ENCODE results near the gene ELMO1. TPM values are rescaled to one million over a fixed set of nuclear protein-coding genes. Genes with fewer than 3 reads are reported as not detected.
A peak's percentile ranks its signal among the peaks of the same experiment; 100 is the strongest.

The ELMO1 gene
- polyA plus RNA-seq, 3 donors, result 11.1 to 11.8 (median 11.4) TPM

DNA sequence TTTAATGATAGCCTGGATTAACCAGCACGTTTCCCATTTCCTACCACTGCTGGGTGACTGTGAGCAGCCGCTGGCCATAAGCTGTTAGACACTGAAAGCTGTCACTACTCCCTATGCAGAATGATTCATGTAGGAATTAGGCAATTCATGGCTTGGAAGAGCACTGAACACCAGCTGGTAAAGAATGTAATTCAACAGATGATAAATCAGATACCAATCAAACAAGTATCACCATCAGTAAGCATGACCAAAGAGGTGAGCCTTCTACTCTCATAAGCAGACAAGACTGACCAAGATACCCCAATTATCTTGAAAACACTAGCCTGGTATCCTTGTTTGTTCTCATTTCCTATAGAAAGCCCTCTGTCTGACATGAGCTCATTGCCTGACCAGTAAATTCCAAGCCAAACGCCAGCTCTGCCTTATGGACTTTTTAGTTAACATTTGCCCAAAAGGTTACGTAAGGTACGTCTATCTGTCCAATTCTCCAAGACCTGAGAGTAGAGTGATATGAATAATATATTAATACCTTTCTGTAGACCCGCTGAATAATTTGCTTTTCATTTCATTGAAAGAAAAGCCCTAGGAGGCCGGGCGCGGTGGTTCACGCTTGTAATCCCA, 127.7 kb downstream of the ELMO1 start:
- DNase-seq, result no peak

DNA sequence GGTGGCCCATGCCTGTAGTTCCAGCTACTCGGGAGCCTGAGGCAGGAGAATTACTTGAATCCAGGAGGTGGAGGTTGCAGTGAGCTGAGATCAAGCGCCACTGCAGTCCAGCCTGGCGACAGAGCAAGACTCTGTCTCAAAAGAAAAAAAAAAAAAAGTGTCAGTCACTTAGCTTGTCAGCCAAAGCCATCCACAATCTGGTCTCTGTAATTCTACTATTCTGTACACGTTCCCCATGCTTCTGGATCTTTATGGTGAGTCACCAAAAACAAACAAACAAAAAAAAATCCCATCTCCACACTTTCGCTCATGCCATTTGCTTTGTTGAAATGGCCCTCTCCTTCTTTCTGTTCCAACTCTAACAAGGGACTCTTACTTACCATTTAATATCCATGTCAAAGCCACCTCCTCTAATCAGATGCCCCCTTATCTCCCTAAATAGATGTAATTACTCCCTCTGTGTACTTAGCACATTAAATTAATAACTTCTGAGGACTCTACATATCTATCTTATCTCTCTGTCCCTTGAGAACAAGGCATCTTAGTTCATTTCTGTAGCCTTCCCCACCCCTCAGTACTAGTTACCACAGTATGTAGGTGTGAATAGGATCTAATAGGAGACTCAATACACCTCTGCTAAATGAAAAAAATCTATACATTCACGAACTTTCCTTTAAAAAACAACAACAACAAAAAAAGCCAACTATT, 128.4 kb downstream of the ELMO1 start:
- DNase-seq, result no peak

DNA sequence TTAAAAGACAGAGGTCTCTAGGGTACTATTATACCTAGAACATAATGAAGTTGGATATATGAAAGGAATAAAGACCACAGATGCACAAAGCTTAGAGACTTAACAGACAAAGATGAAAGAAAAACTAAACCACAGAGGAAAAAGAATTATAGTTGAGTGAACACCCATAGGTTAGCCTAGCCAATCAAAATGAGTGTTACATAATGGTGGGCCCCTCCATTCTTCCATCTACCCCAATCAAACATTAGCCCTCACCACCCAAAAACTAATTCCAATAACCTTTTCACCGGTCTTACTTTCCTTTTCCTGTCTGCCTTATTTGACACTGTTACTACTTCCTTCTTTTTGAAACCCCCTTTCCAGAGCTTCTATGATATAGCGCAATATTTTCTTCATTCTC, 130.1 kb downstream of the ELMO1 start:
- DNase-seq, result no peak

DNA sequence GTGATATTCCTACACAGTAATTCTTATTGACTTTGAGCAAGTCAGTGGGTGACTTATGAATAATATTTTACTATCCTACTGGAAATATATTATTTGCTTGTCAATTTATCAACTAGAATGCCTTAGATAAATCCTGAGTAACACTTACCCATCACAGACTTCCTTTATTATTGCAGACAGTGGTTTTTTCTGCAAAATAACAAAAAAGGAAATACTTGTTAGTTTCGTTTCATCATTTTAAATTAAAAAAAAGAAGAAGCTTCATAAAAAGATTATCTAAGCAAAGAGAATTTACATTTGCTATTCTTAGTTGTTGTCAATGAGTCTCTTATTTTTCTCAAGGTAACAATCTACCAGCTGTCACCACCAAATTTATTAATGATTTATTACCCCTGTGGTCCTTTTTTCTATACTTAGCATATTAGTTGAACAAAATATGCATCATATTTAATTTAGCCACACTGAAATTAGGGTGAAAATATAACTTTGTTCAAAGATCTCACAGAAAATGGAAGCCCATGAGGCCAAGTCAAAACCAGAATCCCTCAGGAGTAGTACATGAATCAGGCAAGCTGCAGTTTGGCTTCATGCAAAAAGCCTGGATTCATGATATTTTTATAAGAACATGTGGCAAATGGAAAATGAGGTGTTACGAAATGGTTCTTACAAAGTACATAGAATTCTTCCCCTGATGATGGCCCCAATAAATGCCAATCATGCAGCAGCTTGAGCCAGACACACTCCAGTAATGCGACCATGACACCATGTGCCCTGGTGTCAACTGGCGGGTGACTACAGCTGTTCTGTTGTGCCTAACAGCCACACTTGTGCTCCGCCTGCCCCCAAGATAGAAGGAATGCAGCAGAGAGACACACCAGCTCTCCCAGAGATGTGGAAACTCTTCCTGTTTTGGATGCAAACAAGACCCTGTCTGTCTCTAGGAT, 132.6 kb downstream of the ELMO1 start:
- no peak for DNase-seq

DNA sequence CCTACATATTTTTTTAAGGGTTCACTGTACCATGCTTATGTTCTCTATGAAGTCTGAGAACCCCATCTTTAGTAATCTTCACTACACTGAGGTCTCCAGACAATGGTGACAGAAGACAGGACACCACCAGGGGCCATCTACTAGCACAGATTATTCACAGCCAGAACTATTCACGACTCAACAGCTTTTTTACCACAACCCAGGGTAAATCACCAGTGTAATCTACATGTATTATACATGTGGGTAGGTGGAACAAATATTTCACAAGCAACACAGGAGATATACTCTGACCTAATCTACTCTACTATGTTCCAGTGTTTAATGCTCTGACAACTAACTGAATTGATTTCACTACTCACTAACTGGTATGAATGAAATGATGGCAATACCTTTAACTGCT, 136.1 kb downstream of the ELMO1 start:
- DNase-seq, result no peak

DNA sequence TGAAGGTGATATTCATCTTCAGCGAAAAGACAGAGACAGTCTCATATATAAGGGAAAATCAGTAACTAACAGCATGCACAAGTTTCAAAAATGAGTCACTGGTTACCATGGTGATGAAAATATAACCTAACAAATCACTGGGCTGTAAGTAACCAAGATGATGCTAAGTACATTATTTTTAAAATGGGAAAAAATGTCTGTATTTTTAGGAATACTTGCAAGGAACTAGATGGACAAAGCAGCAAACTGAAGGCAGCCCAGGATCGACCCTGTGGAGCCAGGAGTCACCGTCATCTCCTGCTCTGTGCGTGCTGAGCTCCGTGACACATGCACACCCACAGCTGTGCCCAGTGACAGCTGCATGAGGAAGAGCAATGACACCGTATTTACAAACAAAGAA, 137.3 kb downstream of the ELMO1 start:
- no peak for DNase-seq

DNA sequence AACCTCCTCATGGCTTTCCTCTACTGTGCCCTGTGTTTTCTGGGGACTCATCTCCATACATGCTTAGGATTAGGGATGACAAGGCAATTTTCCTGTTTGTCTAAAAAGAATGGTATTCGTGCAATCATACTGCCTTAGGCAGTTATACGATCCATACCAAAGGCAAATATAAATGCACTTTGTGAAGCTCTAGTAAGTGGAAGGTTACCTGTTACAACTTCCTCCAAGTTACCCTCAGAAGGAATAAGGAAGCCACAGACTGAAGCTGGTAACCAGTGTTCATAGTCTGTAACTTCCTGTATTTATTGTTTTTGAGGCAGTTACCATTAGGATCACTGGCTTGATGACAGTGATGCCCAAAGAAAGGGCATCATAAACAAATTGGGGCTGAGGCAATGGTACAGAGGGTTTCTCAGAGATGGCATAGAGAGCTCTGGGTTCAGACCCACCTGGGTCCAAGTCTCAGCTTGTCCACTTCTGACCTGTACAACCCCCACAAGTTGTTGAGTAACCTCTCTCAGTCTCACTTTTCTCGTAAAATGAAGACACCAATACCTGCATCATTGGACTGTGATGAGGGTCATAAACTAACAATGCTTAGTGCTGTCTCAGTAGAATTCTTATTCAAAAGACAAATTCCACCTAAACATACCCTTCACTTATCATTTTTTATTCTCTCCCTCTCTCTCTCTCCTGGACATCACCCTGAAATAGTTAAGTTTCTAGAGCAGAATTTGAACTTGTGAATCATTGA, 138.2 kb downstream of the ELMO1 start:
- no peak for DNase-seq

DNA sequence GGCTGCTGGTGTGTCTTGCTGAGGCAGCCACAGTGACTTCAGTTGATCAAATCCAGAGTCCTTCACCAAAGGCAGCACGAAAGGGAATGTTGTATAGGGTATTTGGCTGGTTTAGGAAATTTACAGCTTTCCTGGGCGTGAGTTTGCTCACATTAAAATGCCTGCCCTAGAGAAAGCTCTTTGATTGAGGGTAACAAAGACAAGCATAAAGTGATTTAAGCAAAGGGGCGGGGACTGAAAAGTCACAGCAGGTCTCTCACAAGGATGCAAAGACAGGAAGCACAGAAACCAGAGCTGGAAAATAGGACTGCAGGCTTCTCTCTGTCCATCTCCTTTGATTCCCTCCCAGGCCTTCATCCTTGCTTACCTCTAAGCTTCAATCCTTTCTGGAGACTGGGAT, 139.2 kb downstream of the ELMO1 start:
- no peak for DNase-seq

DNA sequence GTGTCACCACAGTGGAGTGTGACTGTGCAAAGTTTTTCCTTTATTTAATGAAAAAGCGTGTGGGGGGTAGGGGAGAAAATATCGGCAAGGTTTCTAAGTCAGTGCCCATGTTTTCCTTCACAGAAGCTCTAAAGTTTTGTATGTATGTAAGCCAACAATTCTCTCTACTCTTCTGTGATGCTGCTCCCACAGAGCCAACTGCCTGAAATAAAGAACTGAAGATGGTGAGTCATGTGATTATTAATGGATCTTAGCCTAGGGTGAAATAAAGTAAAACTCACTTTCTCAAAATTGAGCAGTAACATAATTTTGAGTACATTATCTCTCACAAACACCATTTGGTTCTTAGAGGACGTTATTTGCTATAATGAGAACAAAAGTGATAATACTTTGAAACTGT, 143.7 kb downstream of the ELMO1 start:
- no peak for DNase-seq

- DNase-seq, result no peak
These were observed 151.1 kb downstream of the ELMO1 start for GRCh38 chr7:37297546-37297945.

GRCh38 chr7:37295401-37295800, 153.3 kb downstream of the ELMO1 start:
- no peak for DNase-seq

DNA sequence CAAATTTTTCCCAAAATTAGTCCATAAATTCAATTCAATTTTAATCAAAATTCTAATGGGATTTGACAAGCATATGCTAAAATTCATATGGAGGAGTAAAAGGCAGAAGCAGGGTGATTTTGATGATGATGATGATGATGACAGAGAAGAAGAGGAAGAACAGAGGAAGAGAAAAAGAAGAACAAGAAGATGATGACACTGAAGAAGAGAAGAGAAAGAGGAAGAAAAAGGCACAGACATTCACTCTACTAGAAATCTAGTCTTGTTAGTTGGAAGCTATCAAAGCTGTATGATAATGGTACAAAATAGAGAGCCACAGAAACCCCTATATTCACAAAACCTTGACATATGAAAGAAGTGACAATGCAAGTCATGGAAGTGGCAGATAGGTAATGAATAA, 157.9 kb downstream of the ELMO1 start:
- no peak for DNase-seq

- DNase-seq, result no peak
These were observed 158.9 kb downstream of the ELMO1 start for GRCh38 chr7:37289781-37290180.

DNA sequence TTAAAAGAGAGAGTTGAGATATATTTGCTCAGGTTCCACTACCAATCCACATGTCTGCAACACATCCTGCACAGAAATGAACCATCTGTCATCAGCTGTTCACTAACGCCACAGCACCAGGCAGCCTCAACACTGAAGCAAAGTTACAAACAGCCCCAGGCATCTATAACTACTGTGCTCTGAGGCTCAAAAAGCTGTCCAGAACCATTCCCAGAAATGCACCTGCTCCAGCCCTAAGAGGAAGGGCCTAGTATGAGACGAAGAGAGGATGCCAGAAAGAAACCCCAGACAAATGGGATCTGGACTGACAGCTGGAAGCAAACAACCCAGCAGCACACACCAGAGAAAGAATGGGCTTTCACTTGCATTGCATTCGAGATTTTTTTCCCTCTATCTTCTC, 159.3 kb downstream of the ELMO1 start:
- no peak for DNase-seq

DNA sequence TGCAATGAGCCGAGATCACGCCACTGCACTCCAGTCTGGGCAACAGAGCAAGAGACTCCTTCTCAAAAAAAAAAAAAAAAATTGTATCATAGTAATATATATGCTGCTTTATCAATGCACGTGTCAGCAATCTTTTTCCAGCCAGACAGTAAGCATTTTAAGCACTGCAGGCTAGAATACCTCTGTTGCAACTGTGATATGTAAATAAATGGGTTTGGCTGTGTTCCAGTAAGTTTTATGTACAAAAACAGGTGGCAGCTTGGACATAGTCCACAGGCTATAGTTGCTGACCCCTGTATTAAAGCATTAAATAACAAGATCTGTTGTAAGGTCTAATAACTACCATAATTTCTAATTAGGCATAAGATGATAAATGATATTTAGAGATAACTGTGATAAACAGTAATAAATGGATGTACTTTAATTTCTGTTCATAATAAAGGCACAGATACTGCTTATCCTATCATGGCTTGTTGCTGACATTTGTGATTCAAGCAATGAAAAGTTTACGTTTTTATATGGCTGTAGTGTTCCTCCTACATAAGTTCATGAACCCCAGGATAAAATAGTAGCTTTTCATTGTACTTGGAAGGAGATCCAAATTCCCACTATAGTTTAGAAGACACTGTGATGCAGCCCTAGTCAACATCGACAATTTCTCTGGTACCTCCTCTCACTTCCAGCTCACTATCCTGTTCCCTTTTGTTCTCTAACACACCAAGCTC, 161.4 kb downstream of the ELMO1 start:
- peak; percentile 31 for DNase-seq

- no peak for DNase-seq
These were observed 162.2 kb downstream of the ELMO1 start for GRCh38 chr7:37286454-37286832.

- no peak for DNase-seq
These were observed 162.8 kb downstream of the ELMO1 start for GRCh38 chr7:37285706-37286453.

DNA sequence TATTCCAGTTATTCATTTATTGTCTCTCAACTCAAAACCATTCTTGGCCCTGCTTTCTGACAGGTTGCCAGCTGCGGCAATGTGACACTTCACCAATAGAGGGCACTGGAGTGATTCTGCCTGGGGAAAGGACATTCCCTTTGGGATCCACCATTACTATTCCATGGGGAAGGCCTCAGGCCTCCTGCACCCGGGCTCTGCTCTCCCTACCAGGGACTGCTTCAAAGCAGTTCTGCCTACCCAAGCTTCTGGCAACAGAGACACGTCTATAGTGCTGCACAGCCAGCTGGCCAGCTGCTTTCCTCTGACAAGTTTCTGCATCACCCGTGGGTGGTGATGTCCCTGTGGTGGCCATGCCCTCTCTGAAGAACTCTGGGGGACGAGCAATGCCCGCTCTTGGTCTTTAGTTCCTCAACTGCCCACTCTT, 163.8 kb downstream of the ELMO1 start:
- peak; percentile 17 for DNase-seq

GRCh38 chr7:37284285-37284684, 164.4 kb downstream of the ELMO1 start:
- DNase-seq, result no peak

GRCh38 chr7:37283716-37284115, 164.9 kb downstream of the ELMO1 start:
- DNase-seq, result no peak

- DNase-seq, result no peak
These were observed 165.7 kb downstream of the ELMO1 start for GRCh38 chr7:37282927-37283326.

All from renal pelvis (tissue), 4 donors.